IgD-negative memory B cell (primary cell): Measurements from ENCODE around the gene RAPGEF5. TPM values are rescaled to one million over a fixed set of nuclear protein-coding genes. Genes with fewer than 3 reads are reported as not detected.
A peak's percentile ranks its signal among the peaks of the same experiment; 100 is the strongest.

Experiments used
- H3K27ac Mint-ChIP-seq, 3 donors: one replicate each; pipeline ENCODE4 v1.8.0; 2020 to 2022; ENCODE audit warnings: mild to moderate bottlenecking in 3 of 3, mixed read lengths in 3 of 3, moderate library complexity in 1 of 3
- H3K27me3 Mint-ChIP-seq: one replicate; pipeline ENCODE4 v1.8.0; 2021; ENCODE audit warnings: mixed read lengths
- H3K36me3 Mint-ChIP-seq: one replicate; pipeline ENCODE4 v1.8.0; 2020; ENCODE audit warnings: mild to moderate bottlenecking, mixed read lengths
- H3K4me1 Mint-ChIP-seq, 3 donors: one replicate each; pipeline ENCODE4 v1.8.0; 2020 to 2022; ENCODE audit warnings: mixed read lengths in 3 of 3, mild to moderate bottlenecking in 1 of 3
- H3K4me3 Mint-ChIP-seq, 4 donors: one replicate each; pipeline ENCODE4 v1.8.0; 2020 to 2022; ENCODE audit warnings: mild to moderate bottlenecking in 4 of 4, mixed read lengths in 4 of 4, moderate library complexity in 3 of 4
- H3K9me3 Mint-ChIP-seq, 3 donors: one replicate each; pipeline ENCODE4 v1.8.0; 2020 to 2021; ENCODE audit warnings: mixed read lengths in 3 of 3, mild to moderate bottlenecking in 1 of 3
- polyA plus RNA-seq: library from polyadenylated mRNA; unstranded; fragments of 300-500 nt; fragmentation: Illumina TruSeq; gene quantifications from one replicate; pipeline ENCODE4 v1.2.3, GENCODE V29; 2021

Gene RAPGEF5
- polyA plus RNA-seq, 1 donor from 2014 or later = 1.2 TPM

- H3K27ac Mint-ChIP-seq = peak overlapping the region in 1 of 3 donors; percentile 8
- H3K36me3 Mint-ChIP-seq = no peaks in the 10 kb centered on the region
- no peaks in the 10 kb centered on the region for H3K9me3 Mint-ChIP-seq
- H3K4me1 Mint-ChIP-seq = peaks cover 0 to 1% (median 0%) of the 10 kb centered on the region in 3 donors
- peaks cover 5% of the 10 kb centered on the region for H3K27me3 Mint-ChIP-seq
- H3K4me3 Mint-ChIP-seq = no peak overlapping the region
Observed at GRCh38 chr7:22320416-22320815, 36.5 kb downstream of the RAPGEF5 start.

GRCh38 chr7:22319424-22320403 lies 37.2 kb downstream of the RAPGEF5 start:
- Mint-ChIP-seq H3K9me3 (no peaks in the 10 kb centered on the region), H3K4me1 (peaks cover 0 to 1% (median 0%) of the 10 kb centered on the region in 3 donors), H3K36me3 (no peaks in the 10 kb centered on the region), H3K27me3 (peaks cover 6% of the 10 kb centered on the region), H3K4me3 (no peak overlapping the region), H3K27ac (no peak overlapping the region)

- Mint-ChIP-seq H3K27ac (no peak overlapping the region), H3K4me3 (no peak overlapping the region), H3K36me3 (no peaks in the 10 kb centered on the region)
Observed at GRCh38 chr7:22318376-22318775, 38.6 kb downstream of the RAPGEF5 start.

GRCh38 chr7:22317632-22318031 lies 39.3 kb downstream of the RAPGEF5 start:
- Mint-ChIP-seq H3K27me3 (peaks cover 4% of the 10 kb centered on the region), H3K9me3 (no peaks in the 10 kb centered on the region), H3K27ac (peak overlapping the region in 1 of 3 donors; percentile 25), H3K36me3 (no peaks in the 10 kb centered on the region), H3K4me3 (no peak overlapping the region), H3K4me1 (peaks cover 0 to 1% (median 0%) of the 10 kb centered on the region in 3 donors)

More at GRCh38 chr7:22318376-22318775, 38.6 kb downstream of the RAPGEF5 start:
- Mint-ChIP-seq H3K27me3 (peaks cover 5% of the 10 kb centered on the region), H3K9me3 (no peaks in the 10 kb centered on the region), H3K4me1 (peaks cover 0 to 1% (median 0%) of the 10 kb centered on the region in 3 donors)

- no peaks in the 10 kb centered on the region for H3K9me3 Mint-ChIP-seq
- no peaks in the 10 kb centered on the region for H3K36me3 Mint-ChIP-seq
- H3K4me1 Mint-ChIP-seq = peaks cover 0 to 1% (median 0%) of the 10 kb centered on the region in 3 donors
- peaks cover 4% of the 10 kb centered on the region for H3K27me3 Mint-ChIP-seq
- no peak overlapping the region for H3K4me3 Mint-ChIP-seq
- H3K27ac Mint-ChIP-seq = no peak overlapping the region
Observed at GRCh38 chr7:22316914-22317313, 40.0 kb downstream of the RAPGEF5 start.

- no peak overlapping the region for H3K27ac Mint-ChIP-seq
- H3K9me3 Mint-ChIP-seq = peaks cover 4 to 6% (median 4%) of the 10 kb centered on the region in 3 donors
- no peaks in the 10 kb centered on the region for H3K27me3 Mint-ChIP-seq
Observed at GRCh38 chr7:22307816-22308215, 49.1 kb downstream of the RAPGEF5 start.

GRCh38 chr7:22305706-22306105 lies 51.2 kb downstream of the RAPGEF5 start:
- no peak overlapping the region for H3K27ac Mint-ChIP-seq
- H3K9me3 Mint-ChIP-seq = peaks cover 4 to 6% (median 4%) of the 10 kb centered on the region in 3 donors
- no peaks in the 10 kb centered on the region for H3K27me3 Mint-ChIP-seq
- H3K36me3 Mint-ChIP-seq = peaks cover 1% of the 10 kb centered on the region
- no peaks in the 10 kb centered on the region for H3K4me1 Mint-ChIP-seq
- no peak overlapping the region for H3K4me3 Mint-ChIP-seq

More at GRCh38 chr7:22307816-22308215, 49.1 kb downstream of the RAPGEF5 start:
- H3K36me3 Mint-ChIP-seq = peaks cover 1% of the 10 kb centered on the region
- H3K4me1 Mint-ChIP-seq = no peaks in the 10 kb centered on the region
- H3K4me3 Mint-ChIP-seq = no peak overlapping the region

- H3K9me3 Mint-ChIP-seq = peaks cover 4 to 6% (median 4%) of the 10 kb centered on the region in 3 donors
- no peaks in the 10 kb centered on the region for H3K27me3 Mint-ChIP-seq
- H3K27ac Mint-ChIP-seq = no peak overlapping the region
- no peak overlapping the region for H3K4me3 Mint-ChIP-seq
- no peaks in the 10 kb centered on the region for H3K4me1 Mint-ChIP-seq
- peaks cover 5% of the 10 kb centered on the region for H3K36me3 Mint-ChIP-seq
Observed at GRCh38 chr7:22302951-22303423, 54.0 kb downstream of the RAPGEF5 start.

- Mint-ChIP-seq H3K4me3 (no peak overlapping the region), H3K27ac (no peak overlapping the region), H3K9me3 (peaks cover 4 to 6% (median 4%) of the 10 kb centered on the region in 3 donors), H3K4me1 (no peaks in the 10 kb centered on the region), H3K27me3 (no peaks in the 10 kb centered on the region), H3K36me3 (peaks cover 5% of the 10 kb centered on the region)
Observed at GRCh38 chr7:22302193-22302592, 54.8 kb downstream of the RAPGEF5 start.

- Mint-ChIP-seq H3K9me3 (peaks cover 4 to 6% (median 4%) of the 10 kb centered on the region in 3 donors), H3K36me3 (peaks cover 3% of the 10 kb centered on the region), H3K27me3 (no peaks in the 10 kb centered on the region)
Observed at GRCh38 chr7:22301790-22302189, 55.2 kb downstream of the RAPGEF5 start.

GRCh38 chr7:22300839-22301238 lies 56.1 kb downstream of the RAPGEF5 start:
- no peaks in the 10 kb centered on the region for H3K4me1 Mint-ChIP-seq
- no peaks in the 10 kb centered on the region for H3K27me3 Mint-ChIP-seq
- no peak overlapping the region for H3K4me3 Mint-ChIP-seq
- no peak overlapping the region for H3K27ac Mint-ChIP-seq
- no peaks in the 10 kb centered on the region for H3K9me3 Mint-ChIP-seq
- peaks cover 3% of the 10 kb centered on the region for H3K36me3 Mint-ChIP-seq

More at GRCh38 chr7:22301790-22302189, 55.2 kb downstream of the RAPGEF5 start:
- Mint-ChIP-seq H3K4me1 (no peaks in the 10 kb centered on the region), H3K4me3 (no peak overlapping the region), H3K27ac (no peak overlapping the region)

GRCh38 chr7:22296916-22297315 lies 60.0 kb downstream of the RAPGEF5 start:
- Mint-ChIP-seq H3K4me1 (no peaks in the 10 kb centered on the region), H3K4me3 (no peak overlapping the region), H3K27me3 (no peaks in the 10 kb centered on the region), H3K9me3 (no peaks in the 10 kb centered on the region), H3K36me3 (peaks cover 3% of the 10 kb centered on the region), H3K27ac (no peak overlapping the region)

GRCh38 chr7:22296265-22296566 lies 60.7 kb downstream of the RAPGEF5 start:
- H3K27ac Mint-ChIP-seq = no peak overlapping the region
- H3K9me3 Mint-ChIP-seq = no peaks in the 10 kb centered on the region
- no peak overlapping the region for H3K4me3 Mint-ChIP-seq
- peaks cover 3% of the 10 kb centered on the region for H3K36me3 Mint-ChIP-seq
- no peaks in the 10 kb centered on the region for H3K4me1 Mint-ChIP-seq
- H3K27me3 Mint-ChIP-seq = no peaks in the 10 kb centered on the region

GRCh38 chr7:22295402-22296264 lies 61.3 kb downstream of the RAPGEF5 start:
- H3K27me3 Mint-ChIP-seq = no peaks in the 10 kb centered on the region
- no peak overlapping the region for H3K4me3 Mint-ChIP-seq
- H3K4me1 Mint-ChIP-seq = no peaks in the 10 kb centered on the region
- H3K9me3 Mint-ChIP-seq = no peaks in the 10 kb centered on the region
- no peak overlapping the region for H3K27ac Mint-ChIP-seq
- peaks cover 3% of the 10 kb centered on the region for H3K36me3 Mint-ChIP-seq

GRCh38 chr7:22292531-22292930 lies 64.4 kb downstream of the RAPGEF5 start:
- no peak overlapping the region for H3K4me3 Mint-ChIP-seq
- no peak overlapping the region for H3K27ac Mint-ChIP-seq
- H3K4me1 Mint-ChIP-seq = peaks cover 0 to 3% (median 0%) of the 10 kb centered on the region in 3 donors
- peaks cover 4% of the 10 kb centered on the region for H3K36me3 Mint-ChIP-seq
- no peaks in the 10 kb centered on the region for H3K9me3 Mint-ChIP-seq
- H3K27me3 Mint-ChIP-seq = peaks cover 2% of the 10 kb centered on the region
